ENCODE data around the gene B4GALT3. TPM values are rescaled to one million over a fixed set of nuclear protein-coding genes. Genes with fewer than 3 reads are reported as not detected.

The B4GALT3 gene
- total RNA-seq, 3 donors from 2014 or later (not counting 1 experiment from before 2014, with no cell fraction given): 58.4 to 62.2 (median 59.4) TPM

GRCh38 chr1:161197560-161198193 lies 20.4 kb upstream of the B4GALT3 start:
- Histone ChIP-seq H3K27ac (ENCODE audit: low read length) (no peak overlapping the region), H3K36me3 (ENCODE audit: control insufficient read depth, insufficient read depth, low read length) (no peaks in the 10 kb centered on the region), H3K27me3 (ENCODE audit: control insufficient read depth, insufficient read depth, low read length) (no peaks in the 10 kb centered on the region), H3K4me1 (ENCODE audit: control insufficient read depth, insufficient read depth, low read length) (peaks cover 66% of the 10 kb centered on the region), H3K9me3 (ENCODE audit: control insufficient read depth, insufficient read depth, low read length) (no peaks in the 10 kb centered on the region), H3K4me3 (ENCODE audit: low read length) (no peak overlapping the region)
- Mint-ChIP-seq H3K27me3 (ENCODE audit: low read depth in 2 of 2) (no peaks in the 10 kb centered on the region), H3K4me3 (no peak overlapping the region), H3K9me3 (no peaks in the 10 kb centered on the region), H3K4me1 (peaks cover 26 to 72% of the 10 kb centered on the region in 2 donors), H3K36me3 (no peaks in the 10 kb centered on the region), H3K27ac (no peak overlapping the region)
- WGBS (ENCODE audit: insufficient coverage): 95% methylated on average over 11 of the region's 11 CpGs
- intact Hi-C loops (cut with micrococcal nuclease): no loop called here
- DNase-seq (no peak), ATAC-seq (no peak)
- TF ChIP-seq CTCF (IDR thresholded peaks at IDR 0.05): no peak

GRCh38 chr1:161196521-161197451 lies 19.5 kb upstream of the B4GALT3 start:
- no peaks in the 10 kb centered on the region for H3K9me3 Mint-ChIP-seq
- TF ChIP-seq CTCF (IDR thresholded peaks at IDR 0.05): no peak
- peak overlapping the region in 1 of 2 donors; percentile 92 for H3K27ac Mint-ChIP-seq

GRCh38 chr1:161196111-161196510 lies 18.8 kb upstream of the B4GALT3 start:
- H3K9me3 Mint-ChIP-seq: no peaks in the 10 kb centered on the region
- no peak for DNase-seq
- H3K27me3 Mint-ChIP-seq (ENCODE audit: low read depth in 2 of 2): no peaks in the 10 kb centered on the region
- H3K36me3 Mint-ChIP-seq: no peaks in the 10 kb centered on the region
- intact Hi-C loops (cut with micrococcal nuclease): no loop called here
- Histone ChIP-seq H3K4me1 (ENCODE audit: control insufficient read depth, insufficient read depth, low read length) (peaks cover 63% of the 10 kb centered on the region), H3K36me3 (ENCODE audit: control insufficient read depth, insufficient read depth, low read length) (no peaks in the 10 kb centered on the region), H3K9me3 (ENCODE audit: control insufficient read depth, insufficient read depth, low read length) (no peaks in the 10 kb centered on the region), H3K27me3 (ENCODE audit: control insufficient read depth, insufficient read depth, low read length) (no peaks in the 10 kb centered on the region), H3K4me3 (ENCODE audit: low read length) (no peak overlapping the region), H3K27ac (ENCODE audit: low read length) (peak overlapping the region; percentile 60)
- WGBS (ENCODE audit: insufficient coverage): 99% methylated on average over 7 of the region's 7 CpGs
- no peak overlapping the region for H3K4me3 Mint-ChIP-seq
- peaks cover 28 to 74% of the 10 kb centered on the region in 2 donors for H3K4me1 Mint-ChIP-seq
- no peak for ATAC-seq
- TF ChIP-seq CTCF (IDR thresholded peaks at IDR 0.05): no peak
- H3K27ac Mint-ChIP-seq: peak overlapping the region; percentile 82 to 92

More at GRCh38 chr1:161196521-161197451, 19.5 kb upstream of the B4GALT3 start:
- Histone ChIP-seq H3K4me3 (ENCODE audit: low read length) (no peak overlapping the region), H3K9me3 (ENCODE audit: control insufficient read depth, insufficient read depth, low read length) (no peaks in the 10 kb centered on the region), H3K27ac (ENCODE audit: low read length) (no peak overlapping the region), H3K4me1 (ENCODE audit: control insufficient read depth, insufficient read depth, low read length) (peaks cover 69% of the 10 kb centered on the region), H3K27me3 (ENCODE audit: control insufficient read depth, insufficient read depth, low read length) (no peaks in the 10 kb centered on the region), H3K36me3 (ENCODE audit: control insufficient read depth, insufficient read depth, low read length) (no peaks in the 10 kb centered on the region)
- Mint-ChIP-seq H3K27me3 (ENCODE audit: low read depth in 2 of 2) (no peaks in the 10 kb centered on the region), H3K4me3 (no peak overlapping the region), H3K36me3 (no peaks in the 10 kb centered on the region), H3K4me1 (peaks cover 33 to 79% of the 10 kb centered on the region in 2 donors)
- WGBS (ENCODE audit: insufficient coverage): 89% methylated on average over 26 of the region's 27 CpGs
- ATAC-seq: no peak
- intact Hi-C loops (cut with micrococcal nuclease): no loop called here
- DNase-seq: no peak
